HG03135 (cell line): ENCODE data around the gene TLDC2.
"Not testable (repeated sequence)": the region's sequence is repeated elsewhere in the genome, so short reads cannot be mapped to it uniquely, and the experiment has no call there.

Source experiments
- ATAC-seq: cut with Tn5 transposase; IDR thresholded peaks from one replicate; pipeline ENCODE4 v1.9.1; 2021; ENCODE audit warnings: mild to moderate bottlenecking, moderate library complexity; ENCODE audit not compliant: unreplicated experiment

Gene TLDC2

DNA sequence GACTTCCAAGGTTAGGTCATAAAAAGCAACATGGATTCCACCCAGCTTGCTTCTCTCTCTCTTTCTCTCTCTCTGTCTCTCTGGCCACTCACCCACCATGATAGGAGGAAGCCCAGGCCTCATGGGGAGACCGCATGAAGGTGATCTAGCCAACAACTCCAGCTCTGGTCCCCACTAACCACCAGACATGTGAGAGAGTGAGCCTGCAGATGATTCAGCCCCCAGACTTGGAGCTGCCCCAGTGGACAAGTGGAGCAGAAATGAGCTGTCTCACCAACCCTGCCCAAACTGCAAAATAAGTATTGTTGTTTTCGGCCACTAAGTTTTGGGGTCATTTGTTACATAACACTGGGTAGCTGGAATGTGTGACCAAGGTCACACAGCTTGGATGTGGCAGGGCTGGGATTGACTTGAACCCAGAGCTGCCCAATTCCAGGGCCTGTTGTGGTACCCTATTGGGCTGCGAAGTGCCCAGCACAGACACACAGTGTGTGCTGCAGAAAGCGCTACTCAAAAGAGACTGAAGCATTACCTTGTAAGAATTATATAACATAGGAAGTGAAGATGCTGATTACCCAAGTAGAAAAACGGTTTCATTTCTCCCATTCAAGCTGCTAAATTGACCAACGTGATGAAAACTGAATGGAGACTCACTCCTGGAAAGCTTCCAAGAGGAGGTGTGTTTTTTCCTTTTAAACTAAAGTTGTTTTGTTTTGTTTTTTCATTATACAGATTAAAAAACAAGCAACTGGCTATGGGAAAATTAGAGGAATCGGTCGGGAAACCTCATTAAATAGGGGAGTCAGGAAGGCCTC lies 9.1 kb upstream of the TLDC2 start:
- ATAC-seq: no peak

DNA sequence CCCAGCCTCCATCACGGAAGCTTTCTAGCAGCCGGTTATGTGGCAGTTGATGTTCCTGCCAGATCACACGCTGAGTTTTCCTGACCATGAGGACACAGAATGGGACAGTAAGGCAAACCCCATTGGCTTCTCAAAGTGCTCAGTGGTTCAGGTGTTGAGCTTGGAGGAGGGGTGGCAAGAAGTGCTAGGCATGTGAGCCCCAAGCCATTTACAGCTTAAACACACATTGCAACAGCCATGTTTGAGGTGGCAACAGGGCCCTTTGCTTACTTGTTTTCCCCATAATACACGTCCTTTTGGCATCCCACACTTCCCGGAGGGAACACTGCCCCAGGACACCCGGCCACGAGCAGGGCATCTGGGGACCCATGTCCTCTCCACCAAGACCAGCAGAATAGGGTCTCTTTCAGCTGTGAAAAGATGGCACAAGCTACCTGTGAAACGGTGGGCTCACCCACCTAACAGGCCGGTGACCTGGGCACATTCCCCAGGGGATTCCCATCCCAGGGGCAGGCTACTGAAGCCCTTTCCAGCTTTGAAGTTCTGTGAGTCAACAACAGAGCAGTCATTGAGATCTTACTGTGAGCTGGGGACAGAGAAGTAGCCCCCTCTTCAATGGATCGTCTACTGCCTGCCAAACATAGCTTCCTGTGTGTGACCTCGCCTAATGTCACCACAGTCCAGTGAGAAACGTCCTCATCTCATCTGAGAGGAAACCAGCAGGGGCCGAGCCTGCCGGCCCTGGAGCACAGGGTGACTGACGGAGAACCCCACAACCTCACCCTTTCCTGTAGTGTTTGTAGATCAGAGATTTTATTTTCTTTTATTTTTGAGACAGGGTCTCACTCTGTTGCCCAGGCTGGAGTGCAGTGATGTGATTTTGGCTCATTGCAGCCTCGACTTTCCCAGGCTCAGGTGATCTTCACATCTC lies 4.0 kb upstream of the TLDC2 start:
- ATAC-seq: no peak

DNA sequence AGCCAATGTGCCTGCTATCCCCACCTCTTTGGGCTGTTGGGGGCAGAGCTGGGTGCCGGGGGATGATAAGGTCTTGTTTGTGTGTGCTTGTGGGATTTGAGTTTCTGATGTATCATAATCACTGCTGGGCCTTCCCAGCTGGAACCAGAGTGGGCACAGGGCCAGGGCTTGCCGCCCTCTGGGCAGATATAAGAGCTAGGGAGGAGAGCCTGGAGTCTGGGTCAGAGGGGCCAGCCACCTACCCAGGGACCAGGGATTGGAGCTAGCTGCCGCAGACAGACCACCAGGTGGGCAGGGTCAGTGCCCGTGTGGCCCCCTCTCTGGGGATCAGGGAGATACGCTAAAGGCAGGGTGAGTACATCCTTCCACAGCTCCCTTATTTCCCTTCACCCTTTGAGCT lies 3.1 kb upstream of the TLDC2 start:
- no peak for ATAC-seq

DNA sequence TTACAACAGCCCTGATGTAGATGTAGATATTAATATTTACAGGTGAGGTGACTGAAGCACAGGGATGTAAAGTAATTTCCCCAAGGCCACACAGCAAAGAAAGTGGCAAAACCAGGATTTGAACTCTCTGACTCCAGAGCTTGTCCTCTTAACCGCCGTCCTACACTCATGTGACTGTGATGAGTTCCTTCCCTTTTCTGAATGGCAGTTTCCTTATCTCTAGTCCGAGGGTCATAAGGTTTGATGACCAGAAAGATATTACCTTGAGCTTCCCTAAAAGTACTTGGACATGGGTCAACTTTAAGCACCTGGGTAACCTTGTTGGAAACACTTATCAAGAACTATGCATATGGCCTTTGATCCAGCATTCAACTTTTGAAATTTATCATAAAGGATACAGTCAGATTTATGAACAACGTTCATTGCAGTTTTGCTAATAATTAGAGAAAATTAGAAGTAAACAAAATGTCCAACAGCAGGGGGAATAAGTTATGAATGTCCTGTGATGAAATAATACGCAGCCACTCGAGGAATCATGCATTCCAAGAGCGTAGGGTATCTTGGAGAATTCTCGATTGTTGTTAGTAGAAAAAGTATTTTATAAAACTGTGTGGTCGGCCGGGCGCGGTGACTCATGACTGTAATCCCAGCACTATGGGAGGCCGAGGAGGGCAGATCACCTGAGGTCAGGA lies 2.3 kb upstream of the TLDC2 start:
- no peak for ATAC-seq

DNA sequence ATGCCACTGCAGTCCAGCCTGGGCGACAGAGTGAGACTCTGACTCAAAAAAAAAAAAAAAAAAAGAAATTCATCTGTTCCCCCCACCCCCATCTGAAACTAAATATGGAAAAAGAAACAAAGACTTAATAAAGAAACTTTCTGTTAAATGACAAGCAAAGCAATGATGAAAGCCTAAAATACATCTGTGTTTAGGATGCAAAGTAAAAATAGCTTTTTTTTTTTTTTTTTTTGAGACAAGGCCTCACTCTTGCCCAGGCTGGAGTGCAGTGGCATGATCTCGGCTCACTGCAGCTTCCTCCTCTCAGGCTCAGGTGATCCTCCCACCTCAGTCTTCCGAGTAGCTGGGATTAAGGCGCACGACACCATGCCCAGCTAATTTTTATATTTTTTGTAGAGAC lies 845 bp upstream of the TLDC2 start:
- ATAC-seq: not testable (repeated sequence)

DNA sequence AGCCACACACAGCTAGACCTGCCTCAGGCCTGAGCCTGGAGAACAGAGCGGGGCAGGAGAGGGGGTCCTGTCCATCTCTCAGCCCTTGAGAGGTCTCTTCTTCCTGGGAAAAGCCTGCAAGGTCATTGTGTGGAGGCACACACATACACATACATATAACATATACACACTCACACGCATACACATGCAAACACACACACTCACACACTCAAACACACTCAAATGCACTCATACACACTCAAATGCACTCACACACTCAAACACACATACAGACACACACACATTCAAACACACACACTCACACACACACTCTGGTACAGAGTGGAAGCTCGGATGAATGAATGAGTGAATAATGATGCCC lies 515 bp downstream of the TLDC2 start:
- no peak for ATAC-seq

DNA sequence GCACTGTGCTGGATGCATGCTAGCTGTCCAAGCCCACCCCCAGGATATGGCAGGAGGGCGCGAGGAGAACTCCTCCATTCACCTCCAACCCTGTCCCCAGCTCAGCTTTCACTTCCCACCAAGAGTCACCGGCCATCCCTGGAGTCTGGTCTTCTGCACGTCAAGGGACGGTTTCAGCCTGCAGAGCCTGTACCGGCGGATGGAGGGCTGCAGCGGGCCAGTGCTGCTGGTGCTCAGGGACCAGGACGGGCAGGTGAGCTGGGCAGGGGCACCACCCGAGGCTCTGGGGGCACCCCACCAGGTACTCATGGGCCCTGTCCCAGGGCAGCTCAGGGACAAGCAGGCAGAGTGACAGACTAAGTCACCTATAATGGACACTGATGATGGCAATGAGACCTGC lies 3.0 kb downstream of the TLDC2 start:
- no peak for ATAC-seq

DNA sequence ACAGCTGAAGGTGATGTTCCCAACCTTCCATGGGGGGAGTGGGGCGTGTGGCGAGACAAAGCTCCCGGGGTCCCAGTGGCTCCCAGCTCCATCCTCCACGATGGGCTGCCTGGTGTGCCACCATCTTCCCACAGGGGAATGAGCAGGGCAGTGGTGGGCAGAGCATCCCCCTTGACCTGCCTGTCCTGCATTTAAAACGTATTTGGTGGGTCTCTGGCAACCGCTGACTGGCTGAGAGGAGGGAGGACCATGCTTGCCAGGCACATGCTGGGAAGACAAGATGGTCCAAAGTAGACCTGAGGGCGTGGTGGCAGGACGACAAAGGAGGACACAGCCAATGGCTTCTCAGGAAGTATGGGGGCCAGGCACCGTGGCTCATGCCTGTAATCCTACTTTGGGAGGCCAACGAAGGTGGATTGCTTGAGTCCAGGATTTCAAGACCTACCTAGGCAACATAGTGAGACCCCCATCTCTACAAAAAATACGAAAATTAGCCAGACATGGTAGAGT lies 4.9 kb downstream of the TLDC2 start:
- ATAC-seq: no peak

DNA sequence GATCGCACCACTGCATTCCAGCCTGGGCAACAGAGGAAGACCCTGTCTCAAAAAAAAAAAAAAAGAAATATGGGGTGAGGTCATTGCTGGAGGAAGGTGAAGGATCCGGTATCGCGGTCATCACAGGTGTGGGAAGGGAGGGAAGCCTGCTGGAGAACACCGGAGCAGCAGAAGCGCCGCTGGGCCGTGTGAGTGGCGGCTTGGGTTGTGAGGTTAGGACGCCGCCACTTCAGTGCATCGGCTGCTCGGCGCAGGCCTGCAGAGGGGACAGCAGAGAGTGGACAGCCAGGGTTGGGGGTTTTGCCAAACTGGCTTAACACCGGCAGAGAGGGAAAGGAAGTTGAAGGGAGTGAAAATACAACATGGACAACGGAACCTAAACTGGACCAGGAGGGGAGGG lies 5.4 kb downstream of the TLDC2 start:
- no peak for ATAC-seq

DNA sequence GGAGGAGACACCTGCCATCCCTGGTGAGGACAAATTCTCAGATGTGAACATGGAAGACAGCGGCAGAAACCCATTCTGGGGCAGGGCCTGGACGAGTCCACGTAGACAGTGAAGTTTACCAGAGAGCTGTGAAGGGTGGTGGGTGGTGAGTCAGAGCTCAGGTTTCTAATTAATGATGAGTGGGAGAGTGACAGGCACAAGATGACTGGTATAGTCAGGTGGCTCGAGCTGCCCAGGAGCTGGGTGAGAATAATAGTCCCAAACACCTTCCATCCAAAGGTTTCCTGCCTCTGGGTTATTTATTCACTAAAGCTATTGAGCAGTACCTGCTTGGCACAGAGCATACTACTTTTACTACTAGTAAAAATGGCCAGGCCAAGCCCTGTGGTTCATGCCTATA lies 6.0 kb downstream of the TLDC2 start:
- ATAC-seq: no peak

DNA sequence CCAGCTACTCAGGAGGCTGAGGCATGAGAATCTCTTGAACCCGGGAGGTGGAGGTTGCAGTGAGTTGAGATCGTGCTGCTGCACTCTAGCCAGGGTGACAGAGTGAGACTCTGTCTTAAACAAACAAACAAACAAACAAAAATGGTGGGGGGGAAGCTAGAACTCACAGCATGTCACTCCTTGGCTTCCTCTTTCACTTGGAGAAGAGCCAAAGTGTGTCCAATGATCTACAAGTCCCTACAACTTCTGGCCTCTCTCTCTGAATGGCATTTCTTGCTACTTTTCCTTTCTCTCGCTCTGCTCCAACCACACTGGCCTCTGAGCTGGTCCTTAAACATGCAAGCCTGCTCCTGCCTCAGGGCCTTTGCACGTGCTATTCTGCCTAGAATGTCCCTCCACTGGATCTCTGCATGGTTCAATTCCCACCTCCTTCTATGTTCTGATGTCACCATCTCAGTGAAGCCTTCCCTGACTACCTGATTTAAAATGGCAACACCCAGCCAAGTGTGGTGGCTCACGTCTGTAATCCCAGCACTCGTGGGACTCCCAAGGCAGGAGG lies 8.1 kb downstream of the TLDC2 start:
- ATAC-seq: no peak

DNA sequence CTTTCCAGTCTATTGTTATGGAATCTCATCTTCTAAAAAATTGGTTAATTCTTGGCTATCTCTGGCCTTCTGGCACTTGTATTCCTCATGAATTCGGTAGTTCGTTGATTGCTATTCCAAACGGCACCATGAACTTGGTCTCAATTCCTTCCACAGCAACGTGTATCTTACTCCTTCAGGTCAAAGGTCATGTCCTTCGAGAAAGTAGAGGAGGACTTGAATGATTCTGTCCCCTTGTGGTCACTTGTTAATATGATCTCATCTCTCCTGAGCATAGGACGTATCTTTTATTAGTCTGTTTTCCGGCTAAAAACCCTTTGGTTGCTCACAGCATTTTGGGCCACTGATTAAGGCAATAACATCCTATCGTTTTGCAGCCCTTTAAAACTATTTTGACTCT lies 9.4 kb downstream of the TLDC2 start:
- ATAC-seq: no peak

DNA sequence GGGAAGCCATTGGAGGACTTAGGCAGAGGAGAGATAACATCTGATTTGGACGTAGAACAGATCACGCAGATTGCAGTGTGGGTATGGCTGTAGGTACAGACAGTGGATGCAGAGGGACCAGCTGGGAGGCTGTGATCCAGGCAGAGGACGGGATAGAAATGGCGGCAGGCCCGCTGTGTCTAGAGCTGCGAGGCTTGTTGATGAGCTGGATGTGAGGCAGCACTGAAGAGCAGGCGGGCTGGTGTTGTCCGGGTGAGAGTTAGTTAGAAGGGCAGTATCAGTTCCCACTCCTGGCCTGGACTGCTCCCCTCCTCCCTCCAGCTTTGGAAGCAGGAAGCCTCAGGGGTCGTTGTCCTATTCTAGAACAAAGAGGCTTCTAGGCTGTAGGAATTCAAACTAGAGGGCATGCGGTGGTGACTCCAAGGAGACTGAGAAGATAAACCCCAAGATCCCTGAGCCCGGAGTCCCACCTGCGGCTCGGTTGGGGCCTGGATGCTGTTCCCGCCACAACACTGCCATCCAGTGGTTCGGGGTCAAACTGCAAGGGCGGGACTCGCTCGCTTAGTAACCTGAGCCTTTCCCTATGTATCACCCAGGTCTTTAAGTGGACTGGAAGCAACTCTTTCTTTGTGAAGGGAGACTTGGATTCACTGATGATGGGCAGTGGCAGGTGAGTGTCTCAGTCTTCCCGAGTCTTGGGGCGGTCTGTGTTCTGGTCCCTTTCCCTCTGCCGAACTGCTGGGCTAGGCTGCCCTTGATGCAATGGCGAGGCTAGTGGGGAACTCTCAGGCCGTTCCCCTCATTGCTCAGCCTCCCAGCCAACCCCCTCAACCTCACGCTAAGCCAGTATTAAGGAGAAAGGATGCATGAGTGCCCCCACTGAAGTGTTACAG lies 11.2 kb downstream of the TLDC2 start:
- no peak for ATAC-seq

DNA sequence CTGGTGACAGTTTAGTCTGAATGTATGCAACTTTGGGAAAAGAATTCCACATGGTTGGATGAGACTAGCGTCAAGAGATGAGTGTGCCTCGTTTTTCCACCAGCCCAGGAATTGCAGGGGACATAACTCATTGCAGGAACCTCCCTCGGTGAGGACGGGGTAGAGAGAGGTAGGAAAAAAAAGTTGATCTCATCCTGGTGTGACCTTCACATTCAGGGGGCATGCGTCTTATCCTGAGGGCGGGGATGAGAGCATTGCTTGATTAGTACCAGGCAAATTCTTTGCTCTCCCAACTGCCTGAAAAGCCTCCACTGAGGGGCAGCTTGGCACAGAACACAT lies 11.8 kb downstream of the TLDC2 start:
- ATAC-seq: no peak

DNA sequence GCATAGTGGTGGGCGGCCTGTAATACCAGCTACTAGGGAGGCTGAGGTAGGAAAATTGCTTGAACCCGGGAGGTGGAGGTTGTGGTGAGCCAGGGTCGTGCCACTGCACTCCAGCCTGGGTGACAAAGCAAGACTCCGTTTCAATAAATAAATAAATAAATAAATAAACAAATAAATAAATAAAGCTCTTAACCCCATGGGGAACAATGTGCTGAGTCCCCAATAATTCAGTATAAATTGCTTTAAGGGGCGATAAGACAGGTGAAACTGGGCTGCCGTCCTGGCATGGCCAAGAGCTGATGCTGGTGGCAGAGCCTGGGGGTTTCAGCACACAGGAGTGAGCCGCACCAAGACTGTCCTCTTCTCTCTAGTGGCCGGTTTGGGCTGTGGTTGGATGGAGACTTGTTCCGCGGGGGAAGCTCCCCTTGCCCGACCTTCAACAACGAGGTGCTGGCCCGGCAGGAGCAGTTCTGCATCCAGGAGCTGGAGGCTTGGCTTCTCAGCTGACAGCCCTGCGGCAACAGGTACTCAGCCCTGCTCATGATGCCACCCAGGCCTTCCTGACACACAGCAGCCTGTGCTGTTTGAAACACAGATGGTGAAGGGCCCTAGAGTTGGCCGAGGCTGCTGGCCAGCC lies 13.1 kb downstream of the TLDC2 start:
- no peak for ATAC-seq

DNA sequence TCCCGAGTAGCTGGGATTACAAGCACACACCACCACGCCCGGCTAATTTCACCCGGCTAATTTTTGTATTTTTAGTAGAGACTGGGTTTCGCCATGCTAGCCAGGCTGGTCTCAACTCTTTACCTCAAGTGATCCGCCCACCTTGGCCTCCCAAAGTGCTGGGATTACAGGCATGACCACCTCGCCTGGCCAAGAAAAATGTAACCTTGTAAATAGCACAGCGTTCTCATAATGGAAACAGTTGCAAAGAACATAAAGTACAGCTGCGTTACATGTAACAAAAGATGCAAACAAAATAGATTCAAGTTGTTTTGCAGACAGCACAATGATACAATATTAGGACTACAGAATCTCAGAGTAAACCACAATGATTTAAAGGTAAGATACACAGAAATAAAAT lies 14.6 kb downstream of the TLDC2 start:
- ATAC-seq: no peak

DNA sequence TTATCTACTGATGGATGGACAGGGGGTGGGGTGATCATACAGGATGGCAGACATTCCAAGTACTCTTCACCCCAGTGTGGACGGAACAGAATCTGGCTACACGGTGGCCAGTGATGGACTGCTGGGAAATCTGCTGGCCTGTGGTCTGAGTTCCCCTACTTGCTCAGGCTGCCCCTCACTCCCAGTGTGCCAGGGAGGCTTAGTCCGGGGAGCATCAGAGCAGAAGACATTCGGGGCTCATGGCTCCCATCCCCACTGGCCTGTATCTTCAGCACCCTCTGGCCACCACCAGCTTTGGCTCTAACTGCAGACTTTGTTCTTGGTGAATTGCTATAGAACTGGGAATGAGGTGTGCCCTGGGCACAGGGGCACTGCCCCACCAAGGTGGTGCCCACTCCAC lies 15.3 kb downstream of the TLDC2 start:
- no peak for ATAC-seq

DNA sequence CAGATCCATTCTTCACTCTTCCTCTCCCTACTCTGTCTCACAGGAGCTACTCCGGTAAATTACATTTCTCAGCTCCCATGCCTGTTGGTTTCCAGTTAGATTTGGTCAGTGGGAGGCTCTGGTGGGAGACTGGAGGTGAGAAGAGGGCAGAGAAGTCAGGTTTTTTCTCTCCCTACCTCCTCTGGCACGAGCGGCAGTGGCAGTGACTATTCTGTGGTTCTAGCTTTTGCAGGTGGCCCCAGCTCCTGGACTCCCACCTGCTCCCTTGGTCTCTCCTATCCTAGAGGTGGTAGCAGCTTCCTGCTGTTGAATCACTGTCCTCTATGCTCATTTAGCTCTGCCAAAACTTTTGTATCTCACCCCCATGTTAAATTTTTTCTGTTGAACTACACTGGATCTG lies 17.9 kb downstream of the TLDC2 start:
- no peak for ATAC-seq

DNA sequence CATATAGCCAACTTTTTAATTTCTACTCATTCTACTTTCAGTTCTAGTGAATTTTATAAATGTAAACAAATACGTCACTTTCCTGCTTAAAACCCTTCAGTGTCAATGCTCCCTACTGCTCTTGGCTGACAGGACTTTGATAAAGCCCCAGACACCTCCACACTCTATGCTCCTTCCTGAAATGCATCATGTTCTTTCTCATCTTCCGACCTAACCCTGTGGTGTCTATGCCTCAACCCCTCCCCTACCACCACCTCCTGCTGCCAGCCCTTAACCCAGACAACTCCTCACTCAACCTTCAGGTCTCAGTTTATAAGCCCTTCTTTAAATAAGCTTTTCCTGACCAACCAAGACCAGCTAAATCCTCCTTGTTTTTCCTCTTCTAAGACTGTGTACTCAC lies 19.1 kb downstream of the TLDC2 start:
- ATAC-seq: no peak

DNA sequence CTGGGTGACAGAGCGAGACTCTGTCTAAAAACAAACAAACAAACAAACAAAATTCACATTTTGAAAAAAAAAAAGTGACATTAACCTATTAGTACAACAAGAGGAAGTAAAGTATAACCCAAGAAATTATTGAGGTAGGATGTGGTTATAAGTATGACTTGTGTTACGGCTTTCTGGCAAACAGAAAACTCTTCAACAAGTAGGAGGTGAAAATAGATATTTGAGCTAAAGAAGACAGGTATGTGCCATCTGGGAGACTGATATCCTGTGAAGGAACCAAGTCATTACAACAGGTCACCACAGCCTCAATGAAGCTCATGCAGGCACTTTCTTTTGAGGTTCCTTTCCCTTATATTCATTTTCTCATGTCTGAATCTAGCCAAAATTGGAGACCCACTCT lies 28.8 kb downstream of the TLDC2 start:
- ATAC-seq: no peak
